Loucy (cell line): Measurements from ENCODE around the gene PDE9A.
"Not testable (repeated sequence)": the region's sequence is repeated elsewhere in the genome, so short reads cannot be mapped to it uniquely, and the experiment has no call there.

Source experiments
- H2AFZ ChIP-seq: fragments of 200-600 bp; sonication (generic); 2 replicates; pipeline ENCODE4 v1.6.0; 2016; ENCODE audit warnings: antibody characterized with exemption, mild to moderate bottlenecking, low read length, moderate library complexity
- H3F3A ChIP-seq: fragments of 200-600 bp; 2 replicates; pipeline ENCODE4 v1.6.0; 2016; ENCODE audit warnings: antibody characterized with exemption, low read depth, mild to moderate bottlenecking
- H3K27me3 ChIP-seq: fragments of 200-600 bp; sonication (generic); 2 replicates; pipeline ENCODE4 v1.6.1; 2014; ENCODE audit warnings: low read length, mild to moderate bottlenecking; ENCODE audit not compliant: insufficient read depth, poor library complexity, severe bottlenecking
- H3K36me3 ChIP-seq: fragments of 200-600 bp; sonication (generic); 2 replicates; pipeline ENCODE4 v1.6.1; 2016; ENCODE audit warnings: low read length; ENCODE audit not compliant: insufficient read depth
- H3K4me1 ChIP-seq: fragments of 200-600 bp; sonication (generic); 2 replicates; pipeline ENCODE4 v1.5.1; 2014; ENCODE audit warnings: low read length, mild to moderate bottlenecking; ENCODE audit not compliant: insufficient read depth, poor library complexity, severe bottlenecking
- H3K4me2 ChIP-seq: fragments of 200-600 bp; sonication (generic); 2 replicates; pipeline ENCODE4 v1.6.0; 2014; ENCODE audit warnings: antibody characterized with exemption, low read length, low read depth, mild to moderate bottlenecking; ENCODE audit not compliant: poor library complexity, severe bottlenecking
- H3K4me3 ChIP-seq: fragments of 200-600 bp; sonication (generic); 2 replicates; pipeline ENCODE4 v1.5.1; 2014; ENCODE audit warnings: low read length, mild to moderate bottlenecking, mixed read lengths; ENCODE audit not compliant: poor library complexity, severe bottlenecking
- H3K79me2 ChIP-seq: fragments of 200-600 bp; sonication (generic); 2 replicates; pipeline ENCODE4 v1.6.1; 2014; ENCODE audit warnings: low read length; ENCODE audit not compliant: insufficient read depth
- H3K9ac ChIP-seq: fragments of 200-600 bp; sonication (generic); 2 replicates; pipeline ENCODE4 v1.6.0; 2014; ENCODE audit warnings: mild to moderate bottlenecking, low read depth, low read length, moderate library complexity; ENCODE audit not compliant: poor library complexity, severe bottlenecking
- H3K9me2 ChIP-seq: fragments of 200-600 bp; sonication (generic); replicated peaks from 2 replicates; pipeline ENCODE4 v1.6.1; 2016; ENCODE audit warnings: low read depth, low read length, mixed read lengths
- H3K9me3 ChIP-seq: fragments of 200-600 bp; sonication (generic); 2 replicates; pipeline ENCODE4 v1.6.1; 2014; ENCODE audit warnings: mild to moderate bottlenecking, antibody characterized with exemption, low read length, low read depth; ENCODE audit not compliant: insufficient read depth
- H4K20me1 ChIP-seq: fragments of 200-600 bp; sonication (generic); 2 replicates; pipeline ENCODE4 v1.6.0; 2014; ENCODE audit warnings: antibody characterized with exemption, low read length, mild to moderate bottlenecking; ENCODE audit not compliant: insufficient read depth, poor library complexity, severe bottlenecking
- EZH2phosphoT487 ChIP-seq: fragments of 200-600 bp; IDR thresholded peaks from 2 replicates; pipeline ENCODE4 v1.6.1; 2018; ENCODE audit warnings: antibody characterized with exemption, mild to moderate bottlenecking, moderate library complexity, borderline replicate concordance
- TF ChIP-seq, protein P1 (sequence below): fragments of 200-600 bp; sonication (generic); conservative IDR thresholded peaks from 2 replicates; pipeline ENCODE4 v1.5.1; 2014; ENCODE audit warnings: mild to moderate bottlenecking, antibody characterized with exemption, low read length

The PDE9A gene

DNA sequence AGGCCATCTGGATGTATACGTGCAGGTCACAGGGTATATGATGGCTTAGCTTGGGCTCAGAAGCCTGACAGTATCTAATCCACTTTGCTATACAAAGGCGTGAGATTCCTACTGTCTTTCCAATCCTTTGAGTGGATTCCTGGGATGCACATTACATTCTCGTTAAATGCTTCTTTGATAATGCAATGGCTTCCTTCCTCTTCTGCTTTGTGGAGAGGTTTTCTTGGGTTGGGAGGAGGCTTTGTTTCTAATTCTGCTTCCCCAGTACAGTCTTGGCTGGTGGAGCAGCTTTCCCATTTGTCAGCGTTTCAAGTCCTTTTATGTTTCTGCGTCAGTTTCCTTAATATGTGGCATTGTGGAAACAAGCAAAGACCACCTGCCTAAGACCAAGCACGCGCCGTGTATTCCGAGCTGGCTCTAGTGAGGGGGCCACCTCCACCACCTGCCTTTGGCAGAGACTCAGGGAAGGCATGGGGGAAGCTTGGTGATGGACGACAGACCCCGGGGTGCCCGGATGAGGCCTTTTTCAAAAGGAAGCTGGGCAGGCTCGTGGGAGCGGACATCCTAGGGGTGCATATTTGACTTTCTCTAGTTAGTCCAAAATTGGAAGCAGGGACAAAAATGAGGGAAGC, 153.2 kb downstream of the PDE9A start:
- TF ChIP-seq, protein P1, sequence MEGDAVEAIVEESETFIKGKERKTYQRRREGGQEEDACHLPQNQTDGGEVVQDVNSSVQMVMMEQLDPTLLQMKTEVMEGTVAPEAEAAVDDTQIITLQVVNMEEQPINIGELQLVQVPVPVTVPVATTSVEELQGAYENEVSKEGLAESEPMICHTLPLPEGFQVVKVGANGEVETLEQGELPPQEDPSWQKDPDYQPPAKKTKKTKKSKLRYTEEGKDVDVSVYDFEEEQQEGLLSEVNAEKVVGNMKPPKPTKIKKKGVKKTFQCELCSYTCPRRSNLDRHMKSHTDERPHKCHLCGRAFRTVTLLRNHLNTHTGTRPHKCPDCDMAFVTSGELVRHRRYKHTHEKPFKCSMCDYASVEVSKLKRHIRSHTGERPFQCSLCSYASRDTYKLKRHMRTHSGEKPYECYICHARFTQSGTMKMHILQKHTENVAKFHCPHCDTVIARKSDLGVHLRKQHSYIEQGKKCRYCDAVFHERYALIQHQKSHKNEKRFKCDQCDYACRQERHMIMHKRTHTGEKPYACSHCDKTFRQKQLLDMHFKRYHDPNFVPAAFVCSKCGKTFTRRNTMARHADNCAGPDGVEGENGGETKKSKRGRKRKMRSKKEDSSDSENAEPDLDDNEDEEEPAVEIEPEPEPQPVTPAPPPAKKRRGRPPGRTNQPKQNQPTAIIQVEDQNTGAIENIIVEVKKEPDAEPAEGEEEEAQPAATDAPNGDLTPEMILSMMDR = no peak
- no peak for TF ChIP-seq EZH2phosphoT487
- no peaks in the 10 kb centered on the region for H3K9me2 ChIP-seq
- H3K79me2 ChIP-seq = no peaks in the 10 kb centered on the region
- H3K4me1 ChIP-seq = no peaks in the 10 kb centered on the region
- H3K36me3 ChIP-seq = no peaks in the 10 kb centered on the region
- H3K9ac ChIP-seq = no peak overlapping the region
- H3K9me3 ChIP-seq = no peaks in the 10 kb centered on the region
- no peaks in the 10 kb centered on the region for H3K27me3 ChIP-seq
- H3F3A ChIP-seq = no peaks in the 10 kb centered on the region
- H3K4me2 ChIP-seq = no peak overlapping the region
- no peak overlapping the region for H2AFZ ChIP-seq
- no peaks in the 10 kb centered on the region for H4K20me1 ChIP-seq
- no peak overlapping the region for H3K4me3 ChIP-seq

- H4K20me1 ChIP-seq, H3F3A ChIP-seq, H3K4me3 ChIP-seq, H3K36me3 ChIP-seq, H3K9me3 ChIP-seq, H3K27me3 ChIP-seq, H3K79me2 ChIP-seq, H2AFZ ChIP-seq, H3K4me2 ChIP-seq, H3K4me1 ChIP-seq, H3K9me2 ChIP-seq, H3K9ac ChIP-seq: not testable (repeated sequence)
Observed at GRCh38 chr21:42807293-42807895, 154.0 kb downstream of the PDE9A start.

DNA sequence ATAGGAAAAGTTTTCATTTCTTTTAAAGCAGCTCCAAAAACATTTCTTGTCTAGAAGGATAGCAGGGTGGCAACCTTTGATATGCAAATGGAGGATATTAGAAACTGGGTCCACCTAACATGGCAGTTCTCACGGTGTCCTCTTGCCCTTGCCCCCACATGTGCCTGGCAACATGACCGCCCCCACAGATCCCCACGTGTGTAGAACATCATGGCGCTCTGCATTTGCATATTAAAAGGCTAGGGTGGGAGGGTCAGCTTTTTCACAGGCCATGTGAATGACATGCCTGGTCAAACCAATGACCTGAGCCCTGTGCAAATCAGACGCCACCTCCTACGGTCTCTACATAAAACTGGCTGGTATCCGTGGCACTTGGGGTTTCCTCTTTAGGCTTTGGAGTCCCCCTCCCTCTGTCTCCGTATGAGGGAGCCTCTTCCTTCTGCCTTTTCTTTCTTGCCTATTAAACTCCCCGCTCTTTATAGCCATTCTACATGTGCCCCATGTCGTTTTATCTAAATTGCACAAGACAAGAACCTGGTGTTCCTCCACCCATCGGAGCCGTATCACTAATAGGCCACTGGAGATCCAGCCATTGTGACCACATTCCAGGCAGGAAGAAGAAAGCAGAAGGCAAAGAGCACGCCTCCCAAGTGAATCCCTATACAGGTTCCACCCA, 154.7 kb downstream of the PDE9A start:
- no peak overlapping the region for H3K4me3 ChIP-seq
- H2AFZ ChIP-seq = no peak overlapping the region
- no peak overlapping the region for H3K9ac ChIP-seq
- H3K27me3 ChIP-seq = no peaks in the 10 kb centered on the region
- no peaks in the 10 kb centered on the region for H3K9me2 ChIP-seq
- no peaks in the 10 kb centered on the region for H3K79me2 ChIP-seq
- no peaks in the 10 kb centered on the region for H3K36me3 ChIP-seq
- no peaks in the 10 kb centered on the region for H3K4me1 ChIP-seq
- no peaks in the 10 kb centered on the region for H3F3A ChIP-seq
- TF ChIP-seq, protein P1 = no peak
- TF ChIP-seq EZH2phosphoT487 = no peak
- no peaks in the 10 kb centered on the region for H3K9me3 ChIP-seq
- H4K20me1 ChIP-seq = no peaks in the 10 kb centered on the region
- H3K4me2 ChIP-seq = no peak overlapping the region
